HG02798 (cell line): ENCODE results near the gene NANOS1.

ENCODE experiments used
- ATAC-seq: cut with Tn5 transposase; IDR thresholded peaks from one replicate; pipeline ENCODE4 v1.9.1; 2021; ENCODE audit warnings: mild to moderate bottlenecking; ENCODE audit not compliant: unreplicated experiment, poor library complexity

The NANOS1 gene

GRCh38 chr10:119029613-119030420 is at the start of gene NANOS1:
Gene NANOS1 (plus strand): TSS chr10:119029714. CDS start chr10:119029802, 88 bp downstream.
- ATAC-seq = peak; percentile 17

- no peak for ATAC-seq
These were observed 49.2 kb upstream of the NANOS1 start for GRCh38 chr10:118980135-118980865.

GRCh38 chr10:118980870-118981269 is 48.6 kb upstream of the NANOS1 start:
- no peak for ATAC-seq

GRCh38 chr10:118981946-118982345 is 47.6 kb upstream of the NANOS1 start:
- ATAC-seq = no peak

GRCh38 chr10:118982366-118982765 is 47.1 kb upstream of the NANOS1 start:
- no peak for ATAC-seq

GRCh38 chr10:118983263-118983662 is 46.3 kb upstream of the NANOS1 start:
- no peak for ATAC-seq

GRCh38 chr10:118985576-118985975 is 43.9 kb upstream of the NANOS1 start:
- ATAC-seq = no peak

GRCh38 chr10:118986815-118987790 is 42.4 kb upstream of the NANOS1 start:
- peak; percentile 71 for ATAC-seq

GRCh38 chr10:118990326-118990725 is 39.2 kb upstream of the NANOS1 start:
- ATAC-seq = no peak

GRCh38 chr10:118992496-118992895 is 37.0 kb upstream of the NANOS1 start:
- ATAC-seq = no peak

- ATAC-seq = no peak
These were observed 36.3 kb upstream of the NANOS1 start for GRCh38 chr10:118993214-118993613.

- no peak for ATAC-seq
These were observed 35.2 kb upstream of the NANOS1 start for GRCh38 chr10:118994321-118994720.

GRCh38 chr10:118995739-118996138 is 33.8 kb upstream of the NANOS1 start:
- ATAC-seq = no peak

- no peak for ATAC-seq
These were observed 32.1 kb upstream of the NANOS1 start for GRCh38 chr10:118997379-118997778.

- no peak for ATAC-seq
These were observed 31.3 kb upstream of the NANOS1 start for GRCh38 chr10:118998183-118998582.

- ATAC-seq = no peak
These were observed 27.6 kb upstream of the NANOS1 start for GRCh38 chr10:119001717-119002500.

GRCh38 chr10:119003572-119004289 is 25.8 kb upstream of the NANOS1 start:
- ATAC-seq = no peak

- ATAC-seq = no peak
These were observed 24.0 kb upstream of the NANOS1 start for GRCh38 chr10:119005362-119006043.
